Activated T-cell treated with anti-CD3 and anti-CD28 coated beads, Interleukin-2, amount 50 U/mL, for 24 hours (primary cell): ENCODE data around the gene DXO.
"Not testable (repeated sequence)": the region's sequence is repeated elsewhere in the genome, so short reads cannot be mapped to it uniquely, and the experiment has no call there.

Source experiments
- DNase-seq: peaks from one replicate; pipeline ENCODE4 v3.0.0-alpha.2; 2020
- H3K27ac Mint-ChIP-seq: 2 replicates; pipeline ENCODE4 v1.8.0; 2020; ENCODE audit warnings: mild to moderate bottlenecking, mixed read lengths
- H3K27me3 Mint-ChIP-seq: 2 replicates; pipeline ENCODE4 v1.8.0; 2020; ENCODE audit warnings: mixed read lengths
- H3K36me3 Mint-ChIP-seq: 2 replicates; pipeline ENCODE4 v1.8.0; 2020; ENCODE audit warnings: low read depth, mixed read lengths
- H3K4me1 Mint-ChIP-seq: 2 replicates; pipeline ENCODE4 v1.8.0; 2020; ENCODE audit warnings: low read depth, mixed read lengths
- H3K4me3 Mint-ChIP-seq: 2 replicates; pipeline ENCODE4 v1.8.0; 2020; ENCODE audit warnings: mild to moderate bottlenecking, moderate library complexity, mixed read lengths
- H3K9me3 Mint-ChIP-seq: 2 replicates; pipeline ENCODE4 v1.8.0; 2020; ENCODE audit warnings: mixed read lengths

Gene DXO

GRCh38 chr6:31935823-31936222, 36.1 kb downstream of the DXO start:
- DNase-seq, result no peak
- Mint-ChIP-seq H3K4me3 (no peak overlapping the region), H3K4me1 (no peaks in the 10 kb centered on the region), H3K9me3 (no peaks in the 10 kb centered on the region), H3K27ac (no peak overlapping the region), H3K27me3 (peaks cover 7% of the 10 kb centered on the region), H3K36me3 (no peaks in the 10 kb centered on the region)

DNA sequence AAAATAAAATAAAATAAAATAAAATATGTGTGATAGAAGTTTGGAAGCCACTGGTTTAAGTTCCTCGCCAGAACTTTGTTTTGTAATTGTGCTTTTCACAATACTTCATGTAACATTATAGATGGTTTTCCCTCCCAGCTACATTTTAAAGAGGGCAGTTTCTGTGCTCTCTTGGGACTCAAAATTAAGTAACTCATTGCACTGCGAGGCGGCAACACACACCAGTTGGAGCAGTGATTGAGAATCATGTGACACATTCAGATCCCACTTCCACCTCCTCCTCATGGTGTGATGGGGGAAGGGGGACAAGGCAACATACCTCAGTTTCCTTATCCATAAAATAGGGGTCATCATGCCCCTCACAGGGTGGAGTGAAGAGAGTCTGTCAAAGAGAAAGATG, 36.9 kb downstream of the DXO start:
- H3K4me1 Mint-ChIP-seq, result no peaks in the 10 kb centered on the region
- H3K27me3 Mint-ChIP-seq, result peaks cover 7% of the 10 kb centered on the region
- DNase-seq, result no peak
- no peak overlapping the region for H3K27ac Mint-ChIP-seq
- H3K4me3 Mint-ChIP-seq, result no peak overlapping the region
- no peaks in the 10 kb centered on the region for H3K9me3 Mint-ChIP-seq
- H3K36me3 Mint-ChIP-seq, result no peaks in the 10 kb centered on the region

- Mint-ChIP-seq H3K4me3 (no peak overlapping the region), H3K9me3 (no peaks in the 10 kb centered on the region), H3K36me3 (no peaks in the 10 kb centered on the region)
These were observed 38.4 kb downstream of the DXO start for GRCh38 chr6:31933537-31933936.

GRCh38 chr6:31932137-31932536, 39.8 kb downstream of the DXO start:
- not testable (repeated sequence) for H3K27ac Mint-ChIP-seq, H3K4me3 Mint-ChIP-seq, H3K27me3 Mint-ChIP-seq, H3K36me3 Mint-ChIP-seq, H3K9me3 Mint-ChIP-seq, H3K4me1 Mint-ChIP-seq, DNase-seq

More at GRCh38 chr6:31933537-31933936, 38.4 kb downstream of the DXO start:
- DNase-seq, result no peak
- Mint-ChIP-seq H3K27me3 (peaks cover 7% of the 10 kb centered on the region), H3K4me1 (no peaks in the 10 kb centered on the region), H3K27ac (no peak overlapping the region)

GRCh38 chr6:31930962-31931361, 41.0 kb downstream of the DXO start:
- Mint-ChIP-seq H3K4me1 (no peaks in the 10 kb centered on the region), H3K27me3 (peaks cover 7% of the 10 kb centered on the region), H3K36me3 (no peaks in the 10 kb centered on the region), H3K4me3 (no peak overlapping the region), H3K9me3 (no peaks in the 10 kb centered on the region), H3K27ac (no peak overlapping the region)
- no peak for DNase-seq

DNA sequence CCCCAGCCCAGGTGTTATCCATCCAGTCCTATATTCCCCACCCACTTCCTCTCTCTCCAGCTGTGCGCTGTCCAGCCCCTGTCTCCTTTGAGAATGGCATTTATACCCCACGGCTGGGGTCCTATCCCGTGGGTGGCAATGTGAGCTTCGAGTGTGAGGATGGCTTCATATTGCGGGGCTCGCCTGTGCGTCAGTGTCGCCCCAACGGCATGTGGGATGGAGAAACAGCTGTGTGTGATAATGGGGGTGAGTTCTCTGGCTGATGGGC, 43.3 kb downstream of the DXO start:
- H3K4me3 Mint-ChIP-seq, result no peak overlapping the region
- H3K27ac Mint-ChIP-seq, result no peak overlapping the region
- H3K4me1 Mint-ChIP-seq, result no peaks in the 10 kb centered on the region
- H3K27me3 Mint-ChIP-seq, result peaks cover 7% of the 10 kb centered on the region
- no peaks in the 10 kb centered on the region for H3K36me3 Mint-ChIP-seq
- no peaks in the 10 kb centered on the region for H3K9me3 Mint-ChIP-seq
- DNase-seq, result no peak

GRCh38 chr6:31927863-31928671, 43.9 kb downstream of the DXO start:
- Mint-ChIP-seq H3K36me3 (no peaks in the 10 kb centered on the region), H3K27me3 (peaks cover 3% of the 10 kb centered on the region), H3K27ac (no peak overlapping the region), H3K4me1 (no peaks in the 10 kb centered on the region), H3K4me3 (no peak overlapping the region), H3K9me3 (no peaks in the 10 kb centered on the region)
- DNase-seq, result no peak

- H3K4me3 Mint-ChIP-seq, result no peak within 1 kb of the TSS
- no peaks in the 10 kb centered on the region for H3K9me3 Mint-ChIP-seq
- H3K36me3 Mint-ChIP-seq, result no peaks in the 10 kb centered on the region
- no peak within 1 kb of the TSS for H3K27ac Mint-ChIP-seq
- no peaks in the 10 kb centered on the region for H3K27me3 Mint-ChIP-seq
- no peaks in the 10 kb centered on the region for H3K4me1 Mint-ChIP-seq
- no peak for DNase-seq
These were observed 44.6 kb downstream of the DXO start, which contains the start of gene C2 for GRCh38 chr6:31927242-31927862. Gene C2, plus strand, starts transcription at chr6:31927717. Its CDS starts 36 bp downstream, at chr6:31927753.

DNA sequence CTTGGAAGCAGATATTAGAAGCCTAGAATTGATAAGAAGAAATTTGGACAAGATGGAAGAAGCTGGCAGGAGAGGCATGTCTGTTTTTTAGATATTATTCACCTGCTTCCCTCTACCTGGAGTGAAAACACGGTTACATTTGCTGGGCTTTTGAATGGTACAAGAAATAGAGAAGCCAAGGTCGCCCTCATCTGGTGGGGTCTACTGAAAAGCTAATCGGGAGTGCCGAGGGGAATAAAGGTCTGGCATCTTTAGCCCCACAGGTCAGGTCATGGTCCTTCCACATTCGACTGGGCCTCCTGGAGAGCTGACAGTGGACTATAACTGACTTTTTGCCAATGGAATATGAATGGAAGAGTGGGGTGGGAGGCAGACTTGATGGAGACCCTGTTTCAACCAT, 49.0 kb downstream of the DXO start:
- no peaks in the 10 kb centered on the region for H3K27me3 Mint-ChIP-seq
- DNase-seq, result no peak
- H3K27ac Mint-ChIP-seq, result no peak overlapping the region
- H3K36me3 Mint-ChIP-seq, result no peaks in the 10 kb centered on the region
- no peak overlapping the region for H3K4me3 Mint-ChIP-seq
- H3K4me1 Mint-ChIP-seq, result no peaks in the 10 kb centered on the region
- H3K9me3 Mint-ChIP-seq, result no peaks in the 10 kb centered on the region

- H3K27ac Mint-ChIP-seq, result no peak overlapping the region
- no peaks in the 10 kb centered on the region for H3K4me1 Mint-ChIP-seq
- DNase-seq, result no peak
- no peaks in the 10 kb centered on the region for H3K36me3 Mint-ChIP-seq
- no peak overlapping the region for H3K4me3 Mint-ChIP-seq
- H3K9me3 Mint-ChIP-seq, result no peaks in the 10 kb centered on the region
- peaks cover 3% of the 10 kb centered on the region for H3K27me3 Mint-ChIP-seq
These were observed 51.1 kb downstream of the DXO start for GRCh38 chr6:31920811-31921210.
